Heart left ventricle (tissue), 16 donors: ENCODE data around the gene USP10. TPM values are rescaled to one million over a fixed set of nuclear protein-coding genes. Genes with fewer than 3 reads are reported as not detected.

Experiments
- ATAC-seq, 4 donors: fragments of 200-7000 bp; cut with Tn5 transposase; one replicate each; pipeline ENCODE4 v1.9.1; 2020 to 2022; ENCODE audit warnings: moderate library complexity in 4 of 4, mild to moderate bottlenecking in 3 of 4, moderate number of reproducible peaks in 1 of 4
- DNase-seq, 5 donors: peaks; one replicate each; pipeline ENCODE4 v3.0.0-alpha.2; 2020
- H3K27ac ChIP-seq, 12 donors: fragments of 200-600 bp; sonication (generic) in 4 of 12; one replicate each; pipeline versions ENCODE4 v1.5.0 to v1.8.0; 2016 to 2022; ENCODE audit warnings: mild to moderate bottlenecking in 2 of 12
- H3K27me3 ChIP-seq, 9 donors: fragments of 200-600 bp; sonication (generic) in 2 of 9; one replicate each; pipeline versions ENCODE4 v1.5.1 to v1.8.0; 2016 to 2022; ENCODE audit warnings: mild to moderate bottlenecking in 3 of 9
- H3K36me3 ChIP-seq, 9 donors: fragments of 200-600 bp; sonication (generic) in 2 of 9; one replicate each; pipeline versions ENCODE4 v1.5.0 to v1.8.0; 2018 to 2022; ENCODE audit warnings: mild to moderate bottlenecking in 2 of 9
- H3K4me1 ChIP-seq, 12 donors: fragments of 200-600 bp; sonication (generic) in 4 of 12; one replicate each; pipeline versions ENCODE4 v1.5.0 to v1.8.0; 2016 to 2022; ENCODE audit warnings: mild to moderate bottlenecking in 3 of 12
- H3K4me3 ChIP-seq, 12 donors: fragments of 200-600 bp; sonication (generic) in 4 of 12; one replicate each; pipeline versions ENCODE4 v1.5.0 to v1.8.0; 2017 to 2022; ENCODE audit warnings: mild to moderate bottlenecking in 9 of 12, moderate library complexity in 4 of 12
- H3K9me3 ChIP-seq, 12 donors: fragments of 200-600 bp; sonication (generic) in 4 of 12; one replicate each; pipeline versions ENCODE4 v1.5.0 to v1.8.0; 2016 to 2022; ENCODE audit warnings: mild to moderate bottlenecking in 1 of 12
- CTCF ChIP-seq, 12 donors: fragments of 200-600 bp; sonication (generic) in 4 of 12; IDR thresholded peaks; one replicate each; pipeline versions ENCODE4 v1.5.0 to v1.8.0; 2018 to 2022; ENCODE audit warnings: antibody characterized with exemption in 12 of 12, mild to moderate bottlenecking in 5 of 12
- POLR2A ChIP-seq, 2 donors: fragments of 450-650 bp; IDR thresholded peaks; one replicate each; pipeline ENCODE4 v1.6.1; 2017; ENCODE audit warnings: antibody characterized with exemption in 2 of 2, mild to moderate bottlenecking in 2 of 2, moderate library complexity in 2 of 2
- WGBS, 4 donors: extraction: QIAGEN DNeasy Blood & Tissue Kit in 2 of 4; methylation state at CpG; one replicate each; pipeline versions ENCODE4 v1.1.5 to v1.1.7; 2013 to 2018; 5-methylcytosine and 5-hydroxymethylcytosine counted together
- intact Hi-C, 10 donors: fragments of 100-400 bp; cut with DNase I; formaldehyde crosslinking; loops; one replicate each; pipeline versions ENCODE4 v1.11.1 to v1.14.2; 2022
- long read RNA-seq, 3 donors: library from polyadenylated mRNA; unstranded; transcript quantifications; one replicate each; pipeline ENCODE4 v2.0.0, GENCODE V29; 2020 to 2021
- polyA plus RNA-seq, 2 donors: library from polyadenylated mRNA; stranded (reverse); fragments of 200-250 nt; gene quantifications; one replicate each; pipeline ENCODE4 v1.2.3, GENCODE V29; 2013
- total RNA-seq, 9 donors: library from RNA; depleted of rRNA in 2 of 9; stranded (reverse); fragments of >200 nt in 2 of 9; fragmentation: NEBNext Ultra II Directional in 3 of 9; extraction: Animal tissue kit (Norgen Biotek cat#: 25700) in 3 of 9; gene quantifications; one replicate each; pipeline versions ENCODE4 v1.1.0 to v1.2.4, GENCODE V29; 2016 to 2023
- donor health status: ischemic (EF 13 %, LVEDD 7.1; RV severe dilation, severe dysfunction).
- donor health status: healthy with polysubstance abuse.
- donor health status: DM: no; HTN: yes; CAD: no.
- donor health status: DM: no; HTN: no; CAD: no.
- donor health status: ischemic (EF 25% LVEDD 6.9; RV normal size, moderate dysfunction).
- donor health status: ischemic (EF 25% LVEDD 5.7; RV mildly dilated, moderate dysfunction).
- donor health status: healthy.
- donor health status: DM: yes; HTN: yes; CAD: no.
- donor health status: ischemic (EF 35%, LVEDD 5.7; RV mildly dilated, moderate dysfunction).
- donor health status: nonischemic (EF 11% LVEDD 7.7; RV severe dilation, severe dysfunction).
- donor health status: DM: yes; HTN: yes; CAD: no.
- donor health status: PGD.
- donor health status: ischemic (EF 29% LVEDD 5.4; RV normal size, mild dysfunction).
- donor health status: nonischemic (EF 23%, LVEDD 6.1; RV moderate dilation, normal function).

The USP10 gene
- total RNA-seq (10 to 100 TPM; 57.3 to 73.5 (median 62.9) TPM), polyA plus RNA-seq (10 to 100 TPM; 17.8 to 46.8 TPM)
- long read RNA-seq, donor 1, transcript USP10-201 (14 exons, 3,009 nt) = major isoform, 34 of 66 reads
- long read RNA-seq, donor 1, partial matches to known transcripts = 24 of 66 reads
- long read RNA-seq, donor 1, other reads (novel, unspliced or antisense) = 7 of 66 reads
- long read RNA-seq, donor 2, transcript USP10-201 (14 exons, 3,009 nt) = major isoform, 134 of 254 reads
- long read RNA-seq, donor 2, partial matches to known transcripts = 85 of 254 reads
- long read RNA-seq, donor 2, other reads (novel, unspliced or antisense) = 29 of 254 reads
- long read RNA-seq, donor 3, transcript USP10-201 (14 exons, 3,009 nt) = major isoform, 61 of 99 reads
- long read RNA-seq, donor 3, partial matches to known transcripts = 30 of 99 reads
- long read RNA-seq, donor 3, other reads (novel, unspliced or antisense) = 6 of 99 reads

GRCh38 chr16:84699712-84700445, at the start of gene USP10:
Gene USP10 (plus strand): TSS chr16:84700000. CDS start chr16:84700091, 91 bp downstream.
- intact Hi-C loops = loop anchor here in 1 of 10 donors (2.0 kb wide), 1 partner anchor 27 kb away; no protein-coding TSS in a partner anchor
- DNase-seq = peak; percentile 76 to 91 (median 85)
- Histone ChIP-seq H3K27me3 (no peaks in the 10 kb centered on the region), H3K4me1 (peaks cover 0 to 39% (median 22%) of the 10 kb centered on the region in 12 donors), H3K4me3 (peak within 1 kb of the TSS; percentile 72 to 99 (median 98)), H3K36me3 (no peaks in the 10 kb centered on the region), H3K27ac (peak within 1 kb of the TSS; percentile 38 to 93 (median 86)), H3K9me3 (no peaks in the 10 kb centered on the region)
- peak; percentile 36 to 94 (median 92) for ATAC-seq
- WGBS, 4 donors = 0 to 1% (median 1%) methylated on average over 20 to 97 of the region's 97 CpGs
- no peak for TF ChIP-seq CTCF (IDR thresholded peaks at IDR 0.05)
- TF ChIP-seq POLR2A (IDR thresholded peaks at IDR 0.05) = peak in 1 of 2 donors; percentile 33

GRCh38 chr16:84650062-84650991, 49.5 kb upstream of the USP10 start:
- Histone ChIP-seq H3K27me3 (no peaks in the 10 kb centered on the region), H3K4me1 (peaks cover 0 to 38% (median 17%) of the 10 kb centered on the region in 12 donors), H3K27ac (peak overlapping the region in 7 of 12 donors; percentile 41 to 93 (median 91)), H3K4me3 (no peak overlapping the region), H3K9me3 (no peaks in the 10 kb centered on the region), H3K36me3 (peaks cover 0 to 48% (median 44%) of the 10 kb centered on the region in 9 donors)
- DNase-seq (no peak), ATAC-seq (no peak)
- TF ChIP-seq CTCF (IDR thresholded peaks at IDR 0.05) (no peak), POLR2A (IDR thresholded peaks at IDR 0.05) (no peak)
- intact Hi-C loops = no loop called here
- 76 to 85% (median 80%) methylated on average over 20 of the region's 20 CpGs for WGBS, 4 donors

GRCh38 chr16:84652566-84652965, 47.2 kb upstream of the USP10 start:
- peaks cover 2 to 69% (median 60%) of the 10 kb centered on the region in 9 donors for H3K36me3 ChIP-seq
- no peaks in the 10 kb centered on the region for H3K27me3 ChIP-seq
- no peaks in the 10 kb centered on the region for H3K9me3 ChIP-seq
- no peak overlapping the region for H3K27ac ChIP-seq
- ATAC-seq = no peak
- WGBS, 4 donors = 83 to 94% (median 91%) methylated on average over 7 of the region's 7 CpGs
- DNase-seq = no peak
- no peak overlapping the region for H3K4me3 ChIP-seq
- TF ChIP-seq CTCF (IDR thresholded peaks at IDR 0.05) = no peak
- no peak for TF ChIP-seq POLR2A (IDR thresholded peaks at IDR 0.05)
- H3K4me1 ChIP-seq = peaks cover 0 to 34% (median 15%) of the 10 kb centered on the region in 12 donors
- intact Hi-C loops = no loop called here
